HEK293 (cell line): ENCODE measurements around the gene ZNF548.
A peak's percentile ranks its signal among the peaks of the same experiment; 100 is the strongest.

Experiments
- CTCF ChIA-PET: fragments of 350-600 bp; formaldehyde crosslinking; extraction: SDS; loops from one replicate; lab custom pipeline; 2021; ENCODE audit warnings: antibody characterized with exemption; lab: Yijun Ruan, JAX
- POLR2A ChIA-PET: fragments of 300-600 bp; formaldehyde crosslinking; extraction: SDS; loops from one replicate; lab custom pipeline; 2020; ENCODE audit warnings: antibody characterized with exemption, inconsistent platforms; lab: Yijun Ruan, JAX
- H3K27ac ChIP-seq: fragments of 200-500 bp; sonication (Bioruptor generic); 2 replicates; pipeline ENCODE4 v1.5.1; 2014; ENCODE audit warnings: low read depth, low read length, control low read depth, inconsistent platforms; ENCODE audit errors: extremely low read depth
- H3K36me3 ChIP-seq, 2 experiments: fragments of 200-500 bp in 1 of 2; sonication (Bioruptor generic) in 1 of 2; 1 replicate in 1 of 2; 2 replicates in 1 of 2; pipeline ENCODE4 v1.5.1; 2014 to 2017; ENCODE audit warnings: inconsistent platforms in 2 of 2, low read length in 2 of 2; ENCODE audit not compliant: control insufficient read depth in 2 of 2, insufficient read depth in 1 of 2
- H3K4me1 ChIP-seq: fragments of 200-500 bp; sonication (Bioruptor generic); 2 replicates; pipeline ENCODE4 v1.5.1; 2014; ENCODE audit warnings: mild to moderate bottlenecking, low read length, inconsistent platforms; ENCODE audit not compliant: control insufficient read depth, insufficient read depth
- H3K4me3 ChIP-seq: 2 replicates; pipeline ENCODE4 v1.5.1; 2011; ENCODE audit warnings: low read depth, mild to moderate bottlenecking, control low read depth, low read length, moderate library complexity
- H3K9me3 ChIP-seq: fragments of 200-500 bp; sonication (Bioruptor generic); 2 replicates; pipeline ENCODE4 v1.5.1; 2014; ENCODE audit warnings: low read depth, low read length, inconsistent platforms; ENCODE audit not compliant: control insufficient read depth, insufficient read depth
- GFI1B ChIP-seq: fragments of 450-650 bp; formaldehyde crosslinking; IDR thresholded peaks from 2 replicates; pipeline ENCODE4 v1.5.1; 2016; ENCODE audit warnings: missing biosample characterization, missing genetic modification characterization
- MEIS1 ChIP-seq: sonication (generic); formaldehyde crosslinking; IDR thresholded peaks from 2 replicates; pipeline ENCODE4 v1.8.1; 2022; ENCODE audit warnings: missing genetic modification reagents, mild to moderate bottlenecking, borderline replicate concordance
- SALL2 ChIP-seq: fragments of 450-650 bp; formaldehyde crosslinking; IDR thresholded peaks from 2 replicates; pipeline ENCODE4 v1.5.0; 2017; ENCODE audit warnings: missing biosample characterization, mild to moderate bottlenecking, missing genetic modification characterization, borderline replicate concordance
- ZBTB17 ChIP-seq: fragments of 450-650 bp; formaldehyde crosslinking; IDR thresholded peaks from 2 replicates; pipeline ENCODE4 v1.5.1; 2016; ENCODE audit warnings: missing biosample characterization, missing genetic modification characterization
- ZBTB48 ChIP-seq: fragments of 450-650 bp; formaldehyde crosslinking; IDR thresholded peaks from 2 replicates; pipeline ENCODE4 v1.5.1; 2016; ENCODE audit warnings: missing biosample characterization, missing genetic modification characterization
- ZIC2 ChIP-seq: fragments of 450-650 bp; formaldehyde crosslinking; IDR thresholded peaks from 2 replicates; pipeline ENCODE4 v1.5.1; 2016; ENCODE audit warnings: missing biosample characterization, missing genetic modification characterization
- ZNF138 ChIP-seq: fragments of 450-650 bp; formaldehyde crosslinking; IDR thresholded peaks from 2 replicates; pipeline ENCODE4 v1.5.1; 2016; ENCODE audit warnings: missing biosample characterization, missing genetic modification characterization, borderline replicate concordance
- ZNF211 ChIP-seq: fragments of 450-650 bp; formaldehyde crosslinking; IDR thresholded peaks from 2 replicates; pipeline ENCODE4 v1.5.1; 2016; ENCODE audit warnings: low read depth, missing biosample characterization, missing genetic modification characterization
- ZNF274 ChIP-seq, 2 experiments: fragments of 200-500 bp in 1 of 2; fragments of 450-650 bp in 1 of 2; sonication (Bioruptor generic) in 1 of 2; formaldehyde crosslinking in 1 of 2; IDR thresholded peaks; 2 replicates each; pipeline versions ENCODE4 v1.5.1 to v1.6.1; 2014 to 2016; ENCODE audit warnings: borderline replicate concordance in 1 of 2, inconsistent platforms in 1 of 2, low read length in 1 of 2, missing biosample characterization in 1 of 2, missing genetic modification characterization in 1 of 2
- ZNF366 ChIP-seq: fragments of 450-650 bp; formaldehyde crosslinking; conservative IDR thresholded peaks from 2 replicates; pipeline ENCODE4 v1.5.1; 2016; ENCODE audit warnings: missing biosample characterization, missing genetic modification characterization
- ZNF37A ChIP-seq: fragments of 450-650 bp; IDR thresholded peaks from 2 replicates; pipeline ENCODE4 v1.5.1; 2018; ENCODE audit warnings: missing biosample characterization, missing genetic modification characterization
- ZNF48 ChIP-seq: fragments of 450-650 bp; formaldehyde crosslinking; IDR thresholded peaks from 2 replicates; pipeline ENCODE4 v1.5.1; 2016; ENCODE audit warnings: missing biosample characterization, missing genetic modification characterization
- ZNF510 ChIP-seq: fragments of 450-650 bp; formaldehyde crosslinking; IDR thresholded peaks from 2 replicates; pipeline ENCODE4 v1.5.1; 2018; ENCODE audit warnings: mild to moderate bottlenecking, missing genetic modification characterization, missing biosample characterization; ENCODE audit not compliant: insufficient replicate concordance
- ZNF548 ChIP-seq: fragments of 450-650 bp; formaldehyde crosslinking; IDR thresholded peaks from 2 replicates; pipeline ENCODE4 v1.5.1; 2016; ENCODE audit warnings: missing biosample characterization, missing genetic modification characterization
- ZNF658 ChIP-seq: fragments of 450-650 bp; formaldehyde crosslinking; IDR thresholded peaks from 2 replicates; pipeline ENCODE4; 2016; ENCODE audit warnings: missing biosample characterization, missing genetic modification characterization
- ZNF768 ChIP-seq: fragments of 450-650 bp; formaldehyde crosslinking; IDR thresholded peaks from 2 replicates; pipeline ENCODE4 v1.5.1; 2018; ENCODE audit warnings: missing biosample characterization, mild to moderate bottlenecking, missing genetic modification characterization
- TF ChIP-seq, protein P1 (sequence below): fragments of 450-650 bp; formaldehyde crosslinking; IDR thresholded peaks from 2 replicates; pipeline ENCODE4 v1.5.1; 2016; ENCODE audit warnings: missing biosample characterization, missing genetic modification characterization
- TF ChIP-seq, protein P2 (sequence below): fragments of 450-650 bp; formaldehyde crosslinking; IDR thresholded peaks from 2 replicates; pipeline ENCODE4 v1.5.1; 2016; ENCODE audit warnings: missing biosample characterization, missing genetic modification characterization
- TF ChIP-seq, protein P3 (sequence below): fragments of 450-650 bp; formaldehyde crosslinking; IDR thresholded peaks from 2 replicates; pipeline ENCODE4 v1.5.1; 2016; ENCODE audit warnings: missing biosample characterization, missing genetic modification characterization
- TF ChIP-seq, protein P4 (sequence below): fragments of 450-650 bp; formaldehyde crosslinking; optimal IDR thresholded peaks from 2 replicates; pipeline ENCODE3; 2016; ENCODE audit warnings: missing biosample characterization, mild to moderate bottlenecking, missing genetic modification characterization
- TF ChIP-seq, protein P5 (sequence below): fragments of 450-650 bp; formaldehyde crosslinking; IDR thresholded peaks from 2 replicates; pipeline ENCODE4 v1.5.1; 2017; ENCODE audit warnings: missing biosample characterization, missing genetic modification characterization

The ZNF548 gene

DNA sequence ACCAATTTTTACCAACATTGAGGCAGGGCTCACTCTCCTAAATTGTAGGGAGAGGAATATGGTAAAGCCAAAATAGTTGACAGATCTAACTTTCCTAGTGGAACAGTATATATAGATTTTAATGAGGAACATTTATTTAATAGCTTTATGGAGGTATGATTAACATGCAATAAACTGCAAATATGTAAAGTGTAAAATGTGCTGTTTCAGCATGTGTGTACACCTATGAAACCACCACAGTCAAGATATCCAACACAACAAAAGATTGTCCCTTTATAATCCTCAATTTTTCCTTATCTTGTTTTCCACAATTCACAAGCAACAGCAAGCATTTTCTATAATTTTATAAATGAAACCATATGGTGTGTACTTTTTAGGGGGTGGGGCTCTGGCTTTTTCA, 30.4 kb upstream of the ZNF548 start:
- peaks cover 4% of the 10 kb centered on the region; the same call in 1 of the 2 replicates for H3K4me1 ChIP-seq

DNA sequence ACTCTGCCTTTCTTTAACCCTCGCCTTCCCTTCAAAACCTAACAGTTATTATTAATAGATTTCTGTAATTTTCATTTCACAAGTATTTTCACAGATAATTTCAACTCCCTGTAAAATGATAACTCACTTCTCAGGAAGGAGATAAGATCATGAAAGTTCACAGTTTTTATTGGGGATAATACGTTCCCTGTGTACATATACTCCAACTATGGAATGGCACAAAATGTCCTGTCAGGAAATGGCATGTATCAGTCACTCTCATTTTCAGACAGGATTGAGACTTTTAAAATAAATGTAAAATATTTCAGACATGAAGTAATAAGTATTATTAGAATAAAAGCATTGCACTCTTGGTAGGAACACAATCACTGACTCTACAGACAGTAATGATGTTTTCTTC, 27.2 kb upstream of the ZNF548 start:
- H3K9me3 ChIP-seq: no peaks in the 10 kb centered on the region
- TF ChIP-seq, protein P1, sequence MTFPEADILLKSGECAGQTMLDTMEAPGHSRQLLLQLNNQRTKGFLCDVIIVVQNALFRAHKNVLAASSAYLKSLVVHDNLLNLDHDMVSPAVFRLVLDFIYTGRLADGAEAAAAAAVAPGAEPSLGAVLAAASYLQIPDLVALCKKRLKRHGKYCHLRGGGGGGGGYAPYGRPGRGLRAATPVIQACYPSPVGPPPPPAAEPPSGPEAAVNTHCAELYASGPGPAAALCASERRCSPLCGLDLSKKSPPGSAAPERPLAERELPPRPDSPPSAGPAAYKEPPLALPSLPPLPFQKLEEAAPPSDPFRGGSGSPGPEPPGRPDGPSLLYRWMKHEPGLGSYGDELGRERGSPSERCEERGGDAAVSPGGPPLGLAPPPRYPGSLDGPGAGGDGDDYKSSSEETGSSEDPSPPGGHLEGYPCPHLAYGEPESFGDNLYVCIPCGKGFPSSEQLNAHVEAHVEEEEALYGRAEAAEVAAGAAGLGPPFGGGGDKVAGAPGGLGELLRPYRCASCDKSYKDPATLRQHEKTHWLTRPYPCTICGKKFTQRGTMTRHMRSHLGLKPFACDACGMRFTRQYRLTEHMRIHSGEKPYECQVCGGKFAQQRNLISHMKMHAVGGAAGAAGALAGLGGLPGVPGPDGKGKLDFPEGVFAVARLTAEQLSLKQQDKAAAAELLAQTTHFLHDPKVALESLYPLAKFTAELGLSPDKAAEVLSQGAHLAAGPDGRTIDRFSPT: no peak
- TF ChIP-seq ZNF211 (tag by site-specific recombination) (no peak), GFI1B (no peak)
- TF ChIP-seq, protein P2, sequence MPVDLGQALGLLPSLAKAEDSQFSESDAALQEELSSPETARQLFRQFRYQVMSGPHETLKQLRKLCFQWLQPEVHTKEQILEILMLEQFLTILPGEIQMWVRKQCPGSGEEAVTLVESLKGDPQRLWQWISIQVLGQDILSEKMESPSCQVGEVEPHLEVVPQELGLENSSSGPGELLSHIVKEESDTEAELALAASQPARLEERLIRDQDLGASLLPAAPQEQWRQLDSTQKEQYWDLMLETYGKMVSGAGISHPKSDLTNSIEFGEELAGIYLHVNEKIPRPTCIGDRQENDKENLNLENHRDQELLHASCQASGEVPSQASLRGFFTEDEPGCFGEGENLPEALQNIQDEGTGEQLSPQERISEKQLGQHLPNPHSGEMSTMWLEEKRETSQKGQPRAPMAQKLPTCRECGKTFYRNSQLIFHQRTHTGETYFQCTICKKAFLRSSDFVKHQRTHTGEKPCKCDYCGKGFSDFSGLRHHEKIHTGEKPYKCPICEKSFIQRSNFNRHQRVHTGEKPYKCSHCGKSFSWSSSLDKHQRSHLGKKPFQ (tag by site-specific recombination): no peak
- TF ChIP-seq, all 188 proteins: peak for 0
- H3K4me3 ChIP-seq: peak overlapping the region; percentile 86
- CTCF ChIA-PET: no interaction called here
- H3K4me1 ChIP-seq: peaks cover 4% of the 10 kb centered on the region; the same call in 1 of the 2 replicates
- peak overlapping the region; percentile 43; the same call in 1 of the 2 replicates for H3K27ac ChIP-seq
- POLR2A ChIA-PET: interaction anchor here (0.6 to 2.2 kb wide), 9 partner anchors 8 to 788 kb away, joined by 3 to 29 read pairs (median 4); partner anchors contain the start of genes ZNF304, ZNF329, ZNF548 and ZNF552
- H3K36me3 ChIP-seq: peaks cover 11 to 19% of the 10 kb centered on the region in 2 experiments

More for the DNA sequence above, 30.4 kb upstream of the ZNF548 start:
- CTCF ChIA-PET: interaction anchor here (0.6 kb wide), 1 partner anchor 20 kb away, joined by 3 read pairs; no protein-coding TSS in a partner anchor
- no peak overlapping the region for H3K4me3 ChIP-seq
- POLR2A ChIA-PET: no interaction called here
- H3K27ac ChIP-seq: no peak overlapping the region
- H3K9me3 ChIP-seq: no peaks in the 10 kb centered on the region
- H3K36me3 ChIP-seq: peaks cover 30 to 50% of the 10 kb centered on the region in 2 experiments
- TF ChIP-seq SALL2 (tag by site-specific recombination) (no peak), ZIC2 (tag by site-specific recombination) (no peak), GFI1B (no peak), ZNF658 (tag by site-specific recombination) (no peak), ZNF274 (IDR thresholded peaks at IDR 0.05; ENCODE audit: low read length) (no peak), ZNF274 (tag by site-specific recombination; IDR thresholded peaks at IDR 0.05; ENCODE audit: borderline replicate concordance) (no peak), ZBTB48 (tag by site-specific recombination) (no peak)

DNA sequence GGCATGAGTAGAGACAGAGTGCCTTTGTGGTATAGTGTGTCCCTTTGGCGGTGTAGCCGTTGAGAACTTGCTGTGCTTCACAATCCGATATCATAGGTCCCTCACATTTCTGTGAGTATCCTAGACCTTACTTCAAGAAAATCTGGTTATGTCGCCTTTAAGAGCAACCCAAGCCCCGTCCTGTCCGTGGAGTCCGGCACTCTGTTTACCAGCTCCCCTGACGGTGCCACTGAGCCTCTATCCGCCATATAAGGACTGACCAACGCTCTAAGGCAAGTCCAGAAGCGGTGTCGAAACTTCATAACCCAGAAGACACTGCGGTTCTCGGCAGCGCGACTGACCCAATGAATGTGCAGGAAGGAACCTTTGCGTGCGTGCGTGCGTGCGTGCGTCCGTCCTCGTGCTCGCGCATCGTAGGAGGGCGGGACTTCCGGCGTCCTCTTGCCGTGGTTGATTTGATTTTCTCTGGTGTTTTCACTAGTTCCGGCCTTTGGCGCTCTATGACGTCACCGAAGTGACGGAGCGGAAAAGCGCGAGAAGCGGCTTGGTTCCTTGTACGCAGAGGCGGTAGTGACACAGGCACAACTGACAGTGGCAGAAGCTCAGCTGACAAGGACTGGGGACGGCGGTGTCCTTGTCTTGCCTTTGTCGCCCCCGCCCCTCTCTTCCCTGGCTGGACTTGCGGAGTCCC, 26.5 kb upstream of the ZNF548 start, which contains the start of the genes TRAPPC2B and ZNF547:
TRAPPC2B (plus strand) TSS at position 555 of the 691 bp plus-strand sequence. CDS start 1,283 bp downstream, outside the sequence.
ZNF547 (plus strand) TSS at position 555 of the 691 bp plus-strand sequence. CDS start 5,005 bp downstream, outside the sequence.
- Histone ChIP-seq H3K27ac (peak within 1 kb of the TSS; percentile 54), H3K36me3 (peaks cover 11 to 17% of the 10 kb centered on the region in 2 experiments), H3K4me3 (peak within 1 kb of the TSS; percentile 86), H3K4me1 (peaks cover 4% of the 10 kb centered on the region; the same call in 1 of the 2 replicates), H3K9me3 (no peaks in the 10 kb centered on the region)
- POLR2A ChIA-PET: interaction anchor here (0.6 to 2.2 kb wide), 9 partner anchors 9 to 787 kb away, joined by 3 to 29 read pairs (median 4); partner anchors contain the start of genes ZNF304, ZNF329, ZNF548 and ZNF552
- CTCF ChIA-PET: no interaction called here
- TF ChIP-seq, protein P3, sequence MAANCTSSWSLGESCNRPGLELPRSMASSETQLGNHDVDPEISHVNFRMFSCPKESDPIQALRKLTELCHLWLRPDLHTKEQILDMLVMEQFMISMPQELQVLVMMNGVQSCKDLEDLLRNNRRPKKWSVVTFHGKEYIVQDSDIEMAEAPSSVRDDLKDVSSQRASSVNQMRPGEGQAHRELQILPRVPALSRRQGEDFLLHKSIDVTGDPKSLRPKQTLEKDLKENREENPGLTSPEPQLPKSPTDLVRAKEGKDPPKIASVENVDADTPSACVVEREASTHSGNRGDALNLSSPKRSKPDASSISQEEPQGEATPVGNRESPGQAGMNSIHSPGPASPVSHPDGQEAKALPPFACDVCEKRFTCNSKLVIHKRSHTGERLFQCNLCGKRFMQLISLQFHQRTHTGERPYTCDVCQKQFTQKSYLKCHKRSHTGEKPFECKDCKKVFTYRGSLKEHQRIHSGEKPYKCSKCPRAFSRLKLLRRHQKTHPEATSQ (tag by site-specific recombination): 0 out of 2 replicates have a peak, but pooled peaks have one; percentile 42
- peak; percentile 35 for TF ChIP-seq ZBTB17
- no peak for TF ChIP-seq ZNF768 (tag by site-specific recombination)
- TF ChIP-seq ZNF366: 0 out of 2 replicates have a peak, but pooled peaks have one; percentile 18
- no peak for TF ChIP-seq ZNF138 (tag by site-specific recombination)
- TF ChIP-seq, protein P4, sequence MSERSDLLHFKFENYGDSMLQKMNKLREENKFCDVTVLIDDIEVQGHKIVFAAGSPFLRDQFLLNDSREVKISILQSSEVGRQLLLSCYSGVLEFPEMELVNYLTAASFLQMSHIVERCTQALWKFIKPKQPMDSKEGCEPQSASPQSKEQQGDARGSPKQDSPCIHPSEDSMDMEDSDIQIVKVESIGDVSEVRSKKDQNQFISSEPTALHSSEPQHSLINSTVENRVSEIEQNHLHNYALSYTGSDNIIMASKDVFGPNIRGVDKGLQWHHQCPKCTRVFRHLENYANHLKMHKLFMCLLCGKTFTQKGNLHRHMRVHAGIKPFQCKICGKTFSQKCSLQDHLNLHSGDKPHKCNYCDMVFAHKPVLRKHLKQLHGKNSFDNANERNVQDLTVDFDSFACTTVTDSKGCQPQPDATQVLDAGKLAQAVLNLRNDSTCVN (tag by site-specific recombination): peak; percentile 97
- TF ChIP-seq ZNF37A (tag by site-specific recombination): no peak
- no peak for TF ChIP-seq ZNF510 (tag by site-specific recombination)
- TF ChIP-seq ZNF48 (tag by site-specific recombination): no peak
- TF ChIP-seq, protein P5, sequence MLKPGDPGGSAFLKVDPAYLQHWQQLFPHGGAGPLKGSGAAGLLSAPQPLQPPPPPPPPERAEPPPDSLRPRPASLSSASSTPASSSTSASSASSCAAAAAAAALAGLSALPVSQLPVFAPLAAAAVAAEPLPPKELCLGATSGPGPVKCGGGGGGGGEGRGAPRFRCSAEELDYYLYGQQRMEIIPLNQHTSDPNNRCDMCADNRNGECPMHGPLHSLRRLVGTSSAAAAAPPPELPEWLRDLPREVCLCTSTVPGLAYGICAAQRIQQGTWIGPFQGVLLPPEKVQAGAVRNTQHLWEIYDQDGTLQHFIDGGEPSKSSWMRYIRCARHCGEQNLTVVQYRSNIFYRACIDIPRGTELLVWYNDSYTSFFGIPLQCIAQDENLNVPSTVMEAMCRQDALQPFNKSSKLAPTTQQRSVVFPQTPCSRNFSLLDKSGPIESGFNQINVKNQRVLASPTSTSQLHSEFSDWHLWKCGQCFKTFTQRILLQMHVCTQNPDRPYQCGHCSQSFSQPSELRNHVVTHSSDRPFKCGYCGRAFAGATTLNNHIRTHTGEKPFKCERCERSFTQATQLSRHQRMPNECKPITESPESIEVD (tag by site-specific recombination): no peak
- TF ChIP-seq ZNF548: no peak
- no peak for TF ChIP-seq MEIS1 (CRISPR knock-in tag)
